Measurements from ENCODE around the gene AFG1L.
"Not testable (repeated sequence)": the region's sequence is repeated elsewhere in the genome, so short reads cannot be mapped to it uniquely, and the experiment has no call there.

The AFG1L gene

GRCh38 chr6:108277831-108278230 lies 17.0 kb upstream of the AFG1L start:
- no peak for TF ChIP-seq CTCF (IDR thresholded peaks at IDR 0.05)
- Histone ChIP-seq H3K36me3 (no peaks in the 10 kb centered on the region), H3K27ac (no peak overlapping the region), H3K27me3 (no peaks in the 10 kb centered on the region), H3K4me3 (ENCODE audit: low read depth in 1 of 2, low read length in 1 of 2) (no peak overlapping the region), H3K9me3 (no peaks in the 10 kb centered on the region), H3K4me1 (ENCODE audit: control insufficient read depth in 1 of 2, insufficient read depth in 1 of 2, low read depth in 1 of 2, low read length in 1 of 2) (no peaks in the 10 kb centered on the region)

GRCh38 chr6:108285381-108285780 lies 9.5 kb upstream of the AFG1L start:
- Histone ChIP-seq H3K9me3 (no peaks in the 10 kb centered on the region), H3K4me3 (ENCODE audit: low read depth in 1 of 2, low read length in 1 of 2) (no peak overlapping the region), H3K4me1 (ENCODE audit: control insufficient read depth in 1 of 2, insufficient read depth in 1 of 2, low read depth in 1 of 2, low read length in 1 of 2) (no peaks in the 10 kb centered on the region), H3K27me3 (no peaks in the 10 kb centered on the region), H3K27ac (no peak overlapping the region), H3K36me3 (no peaks in the 10 kb centered on the region)
- no peak for TF ChIP-seq CTCF (IDR thresholded peaks at IDR 0.05)

GRCh38 chr6:108286366-108286765 lies 8.5 kb upstream of the AFG1L start:
- no peak overlapping the region for H3K4me3 ChIP-seq (ENCODE audit: low read depth in 1 of 2, low read length in 1 of 2)
- no peaks in the 10 kb centered on the region for H3K4me1 ChIP-seq (ENCODE audit: control insufficient read depth in 1 of 2, insufficient read depth in 1 of 2, low read depth in 1 of 2, low read length in 1 of 2)
- H3K36me3 ChIP-seq: no peaks in the 10 kb centered on the region
- no peaks in the 10 kb centered on the region for H3K27me3 ChIP-seq
- no peaks in the 10 kb centered on the region for H3K9me3 ChIP-seq
- H3K27ac ChIP-seq: no peak overlapping the region
- TF ChIP-seq CTCF (IDR thresholded peaks at IDR 0.05): no peak

GRCh38 chr6:108287373-108287772 lies 7.5 kb upstream of the AFG1L start:
- Histone ChIP-seq H3K4me1 (ENCODE audit: control insufficient read depth in 1 of 2, insufficient read depth in 1 of 2, low read depth in 1 of 2, low read length in 1 of 2) (no peaks in the 10 kb centered on the region), H3K27me3 (no peaks in the 10 kb centered on the region), H3K9me3 (no peaks in the 10 kb centered on the region), H3K27ac (no peak overlapping the region), H3K4me3 (ENCODE audit: low read depth in 1 of 2, low read length in 1 of 2) (no peak overlapping the region), H3K36me3 (no peaks in the 10 kb centered on the region)
- no peak for TF ChIP-seq CTCF (IDR thresholded peaks at IDR 0.05)

- Histone ChIP-seq H3K4me1 (ENCODE audit: control insufficient read depth in 1 of 2, insufficient read depth in 1 of 2, low read depth in 1 of 2, low read length in 1 of 2) (no peaks in the 10 kb centered on the region), H3K4me3 (ENCODE audit: low read depth in 1 of 2, low read length in 1 of 2) (no peak overlapping the region), H3K27ac (no peak overlapping the region), H3K36me3 (no peaks in the 10 kb centered on the region), H3K27me3 (no peaks in the 10 kb centered on the region), H3K9me3 (no peaks in the 10 kb centered on the region)
- TF ChIP-seq CTCF (IDR thresholded peaks at IDR 0.05): no peak
These were observed 6.1 kb upstream of the AFG1L start for GRCh38 chr6:108288742-108289141.

GRCh38 chr6:108291091-108291490 lies 3.8 kb upstream of the AFG1L start:
- no peak overlapping the region for H3K4me3 ChIP-seq (ENCODE audit: low read depth in 1 of 2, low read length in 1 of 2)
- no peaks in the 10 kb centered on the region for H3K27me3 ChIP-seq
- no peaks in the 10 kb centered on the region for H3K36me3 ChIP-seq
- TF ChIP-seq CTCF (IDR thresholded peaks at IDR 0.05): no peak
- H3K4me1 ChIP-seq (ENCODE audit: control insufficient read depth in 1 of 2, insufficient read depth in 1 of 2, low read depth in 1 of 2, low read length in 1 of 2): peaks cover 11 to 17% of the 10 kb centered on the region in 2 experiments
- H3K27ac ChIP-seq: no peak overlapping the region
- no peaks in the 10 kb centered on the region for H3K9me3 ChIP-seq

GRCh38 chr6:108292561-108292960 lies 2.3 kb upstream of the AFG1L start:
- H3K36me3 ChIP-seq; H3K27me3 ChIP-seq; H3K4me3 ChIP-seq (ENCODE audit: low read depth in 1 of 2, low read length in 1 of 2); H3K9me3 ChIP-seq; H3K27ac ChIP-seq: not testable (repeated sequence)
- peaks cover 11 to 17% of the 10 kb centered on the region in 2 experiments for H3K4me1 ChIP-seq (ENCODE audit: control insufficient read depth in 1 of 2, insufficient read depth in 1 of 2, low read depth in 1 of 2, low read length in 1 of 2)
